BJ (cell line): ENCODE results near the gene TIAM2. TPM values are rescaled to one million over a fixed set of nuclear protein-coding genes. Genes with fewer than 3 reads are reported as not detected.

Experiments
- CTCF ChIA-PET: fragments of 350-600 bp; formaldehyde crosslinking; extraction: SDS; loops from one replicate; lab custom pipeline; 2021; ENCODE audit warnings: antibody characterized with exemption, inconsistent platforms; lab: Yijun Ruan, JAX
- POLR2A ChIA-PET: fragments of 300-600 bp; sonication (Branson Sonifier 250); formaldehyde crosslinking; extraction: SDS; loops from one replicate; lab custom pipeline; 2021; ENCODE audit warnings: antibody characterized with exemption; lab: Charles Lee
- DNase-seq: peaks from one replicate; pipeline ENCODE4 v3.0.0-alpha.2; 2011; ENCODE audit warnings: low read depth
- H3K27me3 ChIP-seq: 2 replicates; pipeline ENCODE4 v1.6.0; 2011; ENCODE audit warnings: low read length; ENCODE audit not compliant: control insufficient read depth, insufficient read depth
- H3K36me3 ChIP-seq: 2 replicates; pipeline ENCODE4 v1.5.1; 2011; ENCODE audit warnings: low read length; ENCODE audit not compliant: control insufficient read depth, insufficient read depth
- H3K4me3 ChIP-seq: 2 replicates; pipeline ENCODE4 v1.5.1; 2011; ENCODE audit warnings: low read depth, mild to moderate bottlenecking, control low read depth, low read length
- polyA plus RNA-seq: library from polyadenylated mRNA; depleted of rRNA; stranded (reverse); fragments of >200 nt; gene quantifications from 2 replicates; pipeline ENCODE4 v1.2.3, GENCODE V29; 2011
- TF ChIP-seq, protein P1 (sequence below): IDR thresholded peaks from 2 replicates; pipeline ENCODE4 v1.5.1; 2011; ENCODE audit warnings: low read depth, mild to moderate bottlenecking, control low read depth, inconsistent platforms, low read length, moderate library complexity; ENCODE audit not compliant: insufficient read depth

Gene TIAM2
- polyA plus RNA-seq, 1 experiment = 4.6 TPM

DNA sequence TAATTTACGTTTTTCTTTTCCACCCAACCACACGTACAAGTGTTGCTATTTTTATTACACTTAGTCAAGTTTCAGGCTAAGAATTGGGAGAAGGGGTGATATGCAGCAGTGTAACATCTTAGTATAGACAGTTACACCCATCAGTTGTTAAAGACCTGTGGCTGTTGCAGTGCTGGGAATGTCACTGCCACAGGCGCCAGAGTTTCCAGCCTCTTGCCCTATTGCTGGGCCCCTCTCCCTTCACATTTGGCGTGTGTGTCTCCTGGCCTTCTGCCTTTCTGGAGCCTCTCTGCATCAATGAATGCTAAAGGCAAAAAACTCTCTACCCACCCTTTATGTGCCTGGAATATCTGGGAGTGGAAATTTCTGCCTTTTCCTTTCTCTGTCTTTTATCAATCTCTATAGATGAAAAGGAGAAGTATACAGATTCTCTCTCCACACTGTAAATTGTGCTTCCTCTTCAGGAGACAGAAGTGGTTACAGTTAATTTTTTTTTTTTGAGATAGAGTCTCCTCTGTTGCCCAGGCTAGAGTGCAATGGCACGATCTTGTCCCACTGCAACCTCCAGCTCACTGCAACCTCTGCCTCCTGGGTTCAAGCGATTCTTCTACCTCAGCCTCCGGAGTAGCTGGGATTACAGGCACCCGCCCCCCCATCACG, 73.0 kb downstream of the TIAM2 start:
- DNase-seq = no peak
- TF ChIP-seq, protein P1, sequence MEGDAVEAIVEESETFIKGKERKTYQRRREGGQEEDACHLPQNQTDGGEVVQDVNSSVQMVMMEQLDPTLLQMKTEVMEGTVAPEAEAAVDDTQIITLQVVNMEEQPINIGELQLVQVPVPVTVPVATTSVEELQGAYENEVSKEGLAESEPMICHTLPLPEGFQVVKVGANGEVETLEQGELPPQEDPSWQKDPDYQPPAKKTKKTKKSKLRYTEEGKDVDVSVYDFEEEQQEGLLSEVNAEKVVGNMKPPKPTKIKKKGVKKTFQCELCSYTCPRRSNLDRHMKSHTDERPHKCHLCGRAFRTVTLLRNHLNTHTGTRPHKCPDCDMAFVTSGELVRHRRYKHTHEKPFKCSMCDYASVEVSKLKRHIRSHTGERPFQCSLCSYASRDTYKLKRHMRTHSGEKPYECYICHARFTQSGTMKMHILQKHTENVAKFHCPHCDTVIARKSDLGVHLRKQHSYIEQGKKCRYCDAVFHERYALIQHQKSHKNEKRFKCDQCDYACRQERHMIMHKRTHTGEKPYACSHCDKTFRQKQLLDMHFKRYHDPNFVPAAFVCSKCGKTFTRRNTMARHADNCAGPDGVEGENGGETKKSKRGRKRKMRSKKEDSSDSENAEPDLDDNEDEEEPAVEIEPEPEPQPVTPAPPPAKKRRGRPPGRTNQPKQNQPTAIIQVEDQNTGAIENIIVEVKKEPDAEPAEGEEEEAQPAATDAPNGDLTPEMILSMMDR = no peak
- ChIA-PET CTCF (no interaction called here), POLR2A (no interaction called here)
- H3K36me3 ChIP-seq = no peaks in the 10 kb centered on the region; the same call in 1 of the 2 replicates
- no peak overlapping the region for H3K4me3 ChIP-seq
- H3K27me3 ChIP-seq = no peaks in the 10 kb centered on the region

DNA sequence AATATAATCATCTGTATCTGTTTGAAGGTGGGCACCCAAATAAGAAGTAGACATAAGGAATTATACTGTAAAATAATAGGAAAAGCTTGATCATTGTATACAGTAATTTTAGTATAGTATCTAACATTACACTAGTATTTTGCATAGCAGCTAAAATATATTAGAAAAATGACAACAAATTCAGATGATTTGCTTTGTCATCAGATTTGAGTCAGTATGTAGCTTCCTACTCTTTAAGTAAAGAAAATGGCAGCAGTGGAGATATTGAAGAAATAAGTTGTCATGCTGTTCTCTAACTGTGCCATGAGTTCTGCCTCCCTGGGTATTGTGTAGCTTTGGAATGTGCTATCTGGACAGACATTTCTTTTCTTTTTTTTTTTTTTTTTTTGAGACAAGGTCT, 74.4 kb downstream of the TIAM2 start:
- no peak for DNase-seq
- TF ChIP-seq, protein P1 = no peak
- POLR2A ChIA-PET = interaction anchor here (0.7 kb wide), 1 partner anchor 15 kb away, joined by 17 read pairs; no protein-coding TSS in a partner anchor
- H3K4me3 ChIP-seq = no peak overlapping the region
- H3K36me3 ChIP-seq = no peaks in the 10 kb centered on the region; the same call in 1 of the 2 replicates
- no peaks in the 10 kb centered on the region for H3K27me3 ChIP-seq
- CTCF ChIA-PET = no interaction called here

DNA sequence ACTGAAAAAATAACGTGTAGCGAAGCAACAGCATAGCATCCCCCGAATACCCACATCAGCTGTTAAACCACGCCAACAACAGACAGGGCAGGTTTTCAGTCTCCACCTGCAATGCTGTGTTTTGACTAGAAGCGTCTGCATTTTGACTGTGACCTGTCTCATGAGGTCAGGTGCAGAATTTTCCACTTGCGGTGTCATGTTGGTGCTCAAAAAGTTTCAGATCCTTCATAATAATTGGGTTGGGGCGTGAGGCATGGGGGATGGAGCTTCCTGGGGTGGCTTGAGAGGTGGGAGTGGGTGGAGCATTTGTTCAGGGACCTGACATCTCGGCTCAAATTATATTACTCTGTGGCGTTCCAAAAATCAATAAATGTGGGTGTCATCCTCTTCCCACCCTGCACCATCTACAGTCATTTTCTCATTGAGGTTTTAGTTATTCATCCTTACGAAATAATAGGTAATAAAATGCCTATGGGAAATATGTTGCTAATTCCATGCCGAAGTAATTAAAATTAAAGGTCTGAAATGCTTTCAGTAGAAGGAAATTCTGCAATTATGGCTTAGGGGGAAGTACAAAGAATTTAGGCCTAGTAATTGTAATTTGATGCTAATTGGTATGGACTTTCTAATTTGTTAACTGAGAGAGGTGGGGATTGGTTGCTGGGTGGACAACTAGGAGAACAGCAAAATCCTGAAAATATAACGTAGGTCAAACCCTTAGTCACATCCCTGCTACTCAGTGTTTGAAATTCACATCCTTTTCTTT, 81.0 kb downstream of the TIAM2 start:
- CTCF ChIA-PET = interaction anchor here (0.8 kb wide), 1 partner anchor 38 kb away, joined by 3 read pairs; no protein-coding TSS in a partner anchor

DNA sequence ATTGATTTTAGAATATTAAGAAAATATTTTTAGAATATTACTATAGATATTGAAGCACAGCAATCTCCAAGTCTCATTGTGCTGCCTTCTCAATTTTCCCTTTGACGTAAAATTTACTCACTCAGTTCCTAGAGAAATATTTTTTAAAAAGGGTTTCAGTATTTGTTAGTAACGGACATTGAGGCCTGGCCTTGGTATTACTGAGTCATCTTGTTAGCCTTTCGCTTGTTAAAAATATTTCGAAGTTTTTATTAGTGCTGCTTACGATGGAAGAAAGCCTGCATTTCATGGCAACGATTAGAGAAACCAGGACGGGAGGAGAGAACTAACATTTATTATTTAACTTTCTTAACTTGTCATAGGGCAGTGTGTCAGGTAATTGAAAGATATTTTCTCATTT, 82.2 kb downstream of the TIAM2 start:
- CTCF ChIA-PET = interaction anchor here (0.7 kb wide), 1 partner anchor 10 kb away, joined by 3 read pairs; no protein-coding TSS in a partner anchor
- Histone ChIP-seq H3K36me3 (no peaks in the 10 kb centered on the region), H3K4me3 (no peak overlapping the region), H3K27me3 (no peaks in the 10 kb centered on the region)
- DNase-seq = peak; percentile 66
- TF ChIP-seq, protein P1 = no peak
- POLR2A ChIA-PET = no interaction called here

More for the DNA sequence above, 81.0 kb downstream of the TIAM2 start:
- TF ChIP-seq, protein P1 = no peak
- no peaks in the 10 kb centered on the region for H3K36me3 ChIP-seq
- H3K4me3 ChIP-seq = no peak overlapping the region
- DNase-seq = no peak
- no peaks in the 10 kb centered on the region for H3K27me3 ChIP-seq
- POLR2A ChIA-PET = no interaction called here

- CTCF ChIA-PET = no interaction called here
Observed at GRCh38 chr6:155077784-155078183, 82.7 kb downstream of the TIAM2 start.

More at GRCh38 chr6:155077784-155078183, 82.7 kb downstream of the TIAM2 start:
- no peaks in the 10 kb centered on the region for H3K27me3 ChIP-seq
- H3K4me3 ChIP-seq = no peak overlapping the region
- DNase-seq = no peak
- H3K36me3 ChIP-seq = no peaks in the 10 kb centered on the region
- POLR2A ChIA-PET = no interaction called here
- TF ChIP-seq, protein P1 = no peak
